Epithelial cell of proximal tubule (primary cell): Measurements from ENCODE around the gene QSOX1. TPM values are rescaled to one million over a fixed set of nuclear protein-coding genes. Genes with fewer than 3 reads are reported as not detected.

ENCODE experiments used
- DNase-seq: peaks from one replicate; pipeline ENCODE4 v3.0.0-alpha.2; 2011; ENCODE audit warnings: low read depth
- H3K4me3 ChIP-seq: 2 replicates; pipeline ENCODE4 v1.5.1; 2011; ENCODE audit warnings: low read depth, mild to moderate bottlenecking, low read length
- total RNA-seq: library from RNA; depleted of rRNA; stranded (reverse); fragments of >200 nt; gene quantifications from 2 replicates; pipeline ENCODE4 v1.2.3, GENCODE V29; 2015
- TF ChIP-seq, protein P1 (sequence below): conservative IDR thresholded peaks from 2 replicates; pipeline ENCODE4 v1.5.1; 2012; ENCODE audit warnings: low read depth, mild to moderate bottlenecking, low read length

QSOX1 gene
- total RNA-seq, 1 donor from 2014 or later, result 247 TPM

DNA sequence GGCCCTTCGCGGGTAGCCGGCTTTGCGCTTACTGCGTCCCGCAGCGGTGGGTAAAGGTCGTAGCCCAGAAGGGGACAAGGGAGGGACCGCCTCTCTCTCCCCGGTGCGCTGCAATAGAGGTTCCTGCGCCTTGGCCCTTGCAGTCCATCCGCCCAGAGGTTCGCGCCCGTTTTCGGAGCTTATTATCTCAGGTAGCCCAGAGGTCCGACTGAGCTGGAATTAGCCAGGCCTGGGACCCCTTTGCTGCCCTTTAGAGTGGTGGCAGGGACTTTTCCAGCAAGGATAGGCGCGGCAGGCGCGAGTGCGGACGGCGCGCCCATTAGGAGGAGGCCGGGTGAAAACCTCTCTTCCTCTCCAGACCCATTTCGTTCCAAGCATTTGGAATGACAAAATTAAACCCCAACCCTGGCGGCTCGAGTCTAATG, 80.4 kb downstream of the QSOX1 start:
- TF ChIP-seq, protein P1, sequence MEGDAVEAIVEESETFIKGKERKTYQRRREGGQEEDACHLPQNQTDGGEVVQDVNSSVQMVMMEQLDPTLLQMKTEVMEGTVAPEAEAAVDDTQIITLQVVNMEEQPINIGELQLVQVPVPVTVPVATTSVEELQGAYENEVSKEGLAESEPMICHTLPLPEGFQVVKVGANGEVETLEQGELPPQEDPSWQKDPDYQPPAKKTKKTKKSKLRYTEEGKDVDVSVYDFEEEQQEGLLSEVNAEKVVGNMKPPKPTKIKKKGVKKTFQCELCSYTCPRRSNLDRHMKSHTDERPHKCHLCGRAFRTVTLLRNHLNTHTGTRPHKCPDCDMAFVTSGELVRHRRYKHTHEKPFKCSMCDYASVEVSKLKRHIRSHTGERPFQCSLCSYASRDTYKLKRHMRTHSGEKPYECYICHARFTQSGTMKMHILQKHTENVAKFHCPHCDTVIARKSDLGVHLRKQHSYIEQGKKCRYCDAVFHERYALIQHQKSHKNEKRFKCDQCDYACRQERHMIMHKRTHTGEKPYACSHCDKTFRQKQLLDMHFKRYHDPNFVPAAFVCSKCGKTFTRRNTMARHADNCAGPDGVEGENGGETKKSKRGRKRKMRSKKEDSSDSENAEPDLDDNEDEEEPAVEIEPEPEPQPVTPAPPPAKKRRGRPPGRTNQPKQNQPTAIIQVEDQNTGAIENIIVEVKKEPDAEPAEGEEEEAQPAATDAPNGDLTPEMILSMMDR, result no peak
- no peak for DNase-seq
- no peak overlapping the region for H3K4me3 ChIP-seq

DNA sequence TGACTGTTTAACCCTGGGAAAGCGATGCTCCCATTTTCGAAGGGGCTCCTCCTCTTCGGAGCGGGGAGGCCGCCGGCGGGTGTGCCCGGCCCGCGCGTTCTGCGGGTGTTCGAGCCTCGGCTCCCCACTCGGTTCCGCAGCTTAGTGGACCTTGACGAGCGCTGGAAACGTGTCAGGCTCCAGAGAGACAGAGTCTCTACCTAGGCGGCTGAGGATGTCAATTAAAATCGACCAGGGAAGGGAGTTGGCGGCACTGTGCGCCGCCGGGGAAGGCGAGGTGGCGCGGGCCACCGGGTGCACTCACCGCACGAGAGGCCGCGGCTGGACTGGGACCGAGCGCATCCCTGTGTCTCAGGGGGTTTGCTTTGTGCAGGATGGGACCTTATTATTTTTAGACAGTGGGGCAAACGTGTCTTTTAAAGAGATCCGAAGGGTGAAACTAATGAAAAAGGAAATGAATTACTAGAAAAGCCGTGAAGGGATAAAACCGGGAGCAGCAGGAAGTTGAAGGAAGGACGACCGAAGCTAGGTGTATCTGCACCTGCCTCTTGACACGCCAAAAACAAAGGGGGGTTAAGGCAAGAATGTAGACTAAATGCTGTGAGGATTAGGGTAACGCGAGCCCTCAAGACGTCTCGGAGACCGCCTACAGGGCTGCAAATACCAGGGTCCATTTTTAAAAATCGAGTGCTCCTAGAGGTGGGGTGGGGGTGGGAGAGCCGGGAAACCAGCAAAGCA, 81.0 kb downstream of the QSOX1 start:
- DNase-seq, result no peak
- no peak overlapping the region for H3K4me3 ChIP-seq
- TF ChIP-seq, protein P1, result no peak

DNA sequence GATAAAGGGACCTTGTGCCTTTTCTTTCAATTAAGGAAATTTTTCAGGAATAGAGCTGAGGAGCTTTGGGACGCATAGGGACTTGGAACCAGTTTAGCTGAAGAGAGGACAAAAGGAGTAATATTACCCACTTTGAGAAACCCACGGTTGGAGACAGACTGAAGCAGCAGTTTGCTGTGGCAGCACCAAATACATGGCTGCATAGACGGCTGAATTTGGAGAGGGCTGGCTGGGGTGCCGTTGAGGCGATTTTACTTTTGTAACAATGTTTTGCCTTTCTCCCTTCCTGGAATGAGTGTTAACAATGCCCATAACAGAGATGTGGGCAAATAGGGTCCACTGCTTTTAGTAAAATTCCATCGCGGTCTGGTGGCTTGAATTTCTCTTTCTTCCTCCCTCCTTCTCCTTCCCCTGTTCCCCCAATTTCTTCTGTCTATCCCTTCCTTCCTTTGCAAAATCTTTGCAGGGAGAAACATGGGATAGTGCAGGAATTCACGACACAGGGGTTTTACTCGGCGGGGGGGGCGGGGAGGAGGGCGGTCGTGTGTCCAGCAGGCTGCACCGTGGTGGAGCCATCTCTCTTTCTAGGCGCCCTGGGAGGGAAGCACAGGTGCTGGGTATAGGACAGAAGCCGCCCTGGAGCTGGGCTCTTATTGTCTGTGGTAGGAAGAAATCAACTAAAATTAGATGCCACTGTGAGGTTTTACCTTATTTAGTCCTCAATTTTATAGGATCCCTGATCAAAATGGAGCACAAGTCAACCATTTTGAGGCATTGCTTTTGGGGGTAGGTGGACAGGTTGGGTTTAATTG, 82.2 kb downstream of the QSOX1 start:
- TF ChIP-seq, protein P1, result no peak
- H3K4me3 ChIP-seq, result no peak overlapping the region
- no peak for DNase-seq

DNA sequence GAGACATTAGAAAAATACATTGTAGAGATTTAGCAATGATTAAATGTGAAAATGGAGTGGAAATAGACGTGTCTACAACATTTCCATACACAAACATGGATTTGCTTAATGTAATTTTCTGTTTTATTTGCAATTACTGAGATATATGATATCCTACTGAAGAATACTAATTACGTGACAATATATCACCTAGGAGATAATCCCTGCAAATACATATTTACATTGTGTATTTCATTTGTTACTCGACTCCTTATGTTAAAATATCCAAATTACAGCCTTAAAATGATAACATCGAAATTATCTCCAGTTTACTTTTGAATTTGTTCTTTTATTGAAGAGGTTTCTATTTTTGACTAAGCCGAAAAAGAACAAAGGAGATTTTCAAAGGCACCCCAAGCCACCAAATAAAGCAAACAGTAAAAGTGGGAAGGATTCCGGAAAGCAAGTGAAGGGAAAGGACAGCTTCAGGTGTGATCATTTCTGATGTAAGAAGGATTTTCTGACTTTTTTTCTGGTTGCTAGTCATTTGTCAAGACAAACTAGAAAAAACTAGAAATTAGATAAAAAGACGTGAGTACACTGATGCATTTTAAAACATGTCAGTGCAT, 83.3 kb downstream of the QSOX1 start:
- no peak overlapping the region for H3K4me3 ChIP-seq
- TF ChIP-seq, protein P1, result no peak
- DNase-seq, result no peak

DNA sequence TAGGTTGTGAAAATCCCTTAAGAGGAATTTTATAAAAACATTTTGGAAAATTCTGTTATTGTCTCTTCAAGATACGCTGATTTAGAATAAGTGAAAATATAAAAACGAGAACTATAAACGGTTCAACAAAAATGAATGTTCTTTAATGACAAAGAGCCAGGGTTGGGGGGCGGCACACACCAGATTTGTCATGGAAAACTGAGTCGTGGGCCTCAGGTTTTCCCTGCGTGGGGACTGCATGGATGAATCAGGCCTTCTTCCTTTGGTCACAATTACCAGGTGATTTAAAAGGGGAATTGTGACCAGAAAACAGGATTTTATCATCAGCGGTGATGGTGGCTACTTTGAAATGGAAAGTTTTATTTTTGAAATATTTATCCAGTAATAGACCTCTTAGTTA, 84.0 kb downstream of the QSOX1 start:
- H3K4me3 ChIP-seq, result no peak overlapping the region
- TF ChIP-seq, protein P1, result no peak
- DNase-seq, result no peak

DNA sequence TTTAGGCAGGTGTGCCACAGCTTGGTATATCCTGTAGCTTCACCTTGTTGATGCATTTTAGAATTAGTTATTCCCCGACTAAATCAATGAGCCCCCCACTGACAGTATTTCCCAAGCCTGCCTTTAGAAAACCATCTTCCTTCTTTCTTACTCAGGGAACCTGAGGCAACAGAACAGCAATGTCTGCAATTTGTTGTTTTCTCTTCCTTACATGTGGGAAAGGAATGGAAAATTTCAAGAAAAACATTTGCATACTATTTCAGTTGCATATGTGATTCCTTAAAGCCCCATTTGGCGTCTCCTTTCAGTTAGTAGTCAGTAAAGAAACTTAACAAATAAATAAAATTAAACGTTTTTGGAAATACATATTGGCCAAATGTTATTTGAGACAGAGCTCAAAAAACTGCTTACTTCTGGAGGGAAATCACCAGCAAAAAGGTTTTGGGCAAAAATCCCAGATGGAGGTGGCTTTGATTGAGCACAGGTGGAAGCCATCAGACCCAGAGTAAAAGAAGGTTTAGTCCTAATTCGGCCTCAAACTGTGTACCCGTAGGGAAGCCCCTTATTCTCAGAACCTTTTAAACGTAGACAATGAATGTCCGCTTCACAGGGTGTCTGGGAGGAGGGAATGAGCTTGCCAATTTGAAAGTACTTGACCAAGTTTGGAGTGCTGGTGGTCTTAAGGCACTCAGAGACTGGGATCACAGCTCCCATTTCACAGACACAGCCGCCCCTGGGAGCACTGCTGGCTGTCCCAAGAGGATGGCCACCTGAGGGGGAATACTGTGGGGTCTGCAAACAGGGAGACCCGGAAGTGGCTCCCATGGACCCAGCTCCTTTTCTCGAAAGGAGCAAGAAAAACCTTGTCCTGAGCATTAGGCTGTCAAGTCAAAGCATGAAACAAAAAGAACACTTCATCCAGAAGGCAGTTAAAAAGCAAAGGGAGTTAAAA, 84.8 kb downstream of the QSOX1 start:
- TF ChIP-seq, protein P1, result no peak
- no peak overlapping the region for H3K4me3 ChIP-seq
- no peak for DNase-seq
